ENCODE data around the gene FGGY. TPM values are rescaled to one million over a fixed set of nuclear protein-coding genes. Genes with fewer than 3 reads are reported as not detected.

The FGGY gene
- total and polyA plus RNA-seq, 5 experiments from 2014 or later: 5.7 to 11.1 (median 6.4) TPM

DNA sequence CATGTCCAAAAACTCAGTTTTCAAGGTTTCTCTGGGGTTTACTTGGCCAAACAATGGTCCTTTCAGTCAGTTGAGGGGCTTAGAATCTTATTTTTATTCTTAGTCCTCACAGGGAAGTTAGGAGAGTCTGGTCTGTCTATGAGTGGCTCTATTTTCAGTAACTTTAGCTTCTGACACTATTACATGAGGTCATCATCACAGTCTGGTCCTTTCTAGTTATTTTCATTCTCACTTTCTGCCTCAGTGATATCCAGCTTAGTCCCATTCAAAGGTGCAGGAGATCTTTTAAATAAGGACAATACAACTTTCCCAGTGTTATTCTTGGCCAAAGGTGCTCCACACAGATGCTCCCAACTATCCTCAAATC, 30.0 kb upstream of the FGGY start:
- POLR2A ChIA-PET: no interaction called here
- ATAC-seq (no peak), DNase-seq (no peak)
- Mint-ChIP-seq H3K4me1 (peaks cover 0 to 18% (median 0%) of the 10 kb centered on the region in 4 donors), H3K27me3 (peaks cover 4 to 21% (median 6%) of the 10 kb centered on the region in 5 donors), H3K9me3 (peaks cover 0 to 5% (median 0%) of the 10 kb centered on the region in 9 donors), H3K36me3 (peaks cover 0 to 5% (median 4%) of the 10 kb centered on the region in 3 donors), H3K27ac (peak overlapping the region in 1 of 10 donors; percentile 0), H3K4me3 (no peak overlapping the region)

DNA sequence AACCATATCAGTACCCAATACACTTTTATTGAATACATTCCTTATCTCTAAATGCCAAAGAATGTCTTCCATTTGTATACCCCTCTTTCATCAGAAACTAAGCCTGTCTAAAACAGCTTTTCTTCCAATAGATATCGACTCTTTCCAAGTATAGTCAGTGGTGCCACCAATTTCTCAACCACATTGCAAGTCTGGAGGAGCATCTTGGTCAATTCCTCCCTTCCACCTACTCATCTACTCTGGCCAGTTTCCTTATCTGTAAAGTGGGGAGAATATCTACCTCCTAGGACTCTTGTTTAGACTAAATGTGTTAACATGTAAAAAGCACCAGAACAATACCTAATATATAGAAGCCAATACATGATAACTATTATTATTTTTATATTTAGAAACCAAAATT, 28.5 kb upstream of the FGGY start:
- Mint-ChIP-seq H3K27ac (peak overlapping the region in 1 of 10 donors; percentile 9), H3K9me3 (peaks cover 0 to 5% (median 0%) of the 10 kb centered on the region in 9 donors), H3K4me3 (no peak overlapping the region), H3K36me3 (peaks cover 0 to 5% (median 4%) of the 10 kb centered on the region in 3 donors), H3K27me3 (peaks cover 4 to 21% (median 6%) of the 10 kb centered on the region in 5 donors), H3K4me1 (peaks cover 0 to 27% (median 0%) of the 10 kb centered on the region in 4 donors)
- POLR2A ChIA-PET: no interaction called here
- DNase-seq (no peak), ATAC-seq (no peak)

DNA sequence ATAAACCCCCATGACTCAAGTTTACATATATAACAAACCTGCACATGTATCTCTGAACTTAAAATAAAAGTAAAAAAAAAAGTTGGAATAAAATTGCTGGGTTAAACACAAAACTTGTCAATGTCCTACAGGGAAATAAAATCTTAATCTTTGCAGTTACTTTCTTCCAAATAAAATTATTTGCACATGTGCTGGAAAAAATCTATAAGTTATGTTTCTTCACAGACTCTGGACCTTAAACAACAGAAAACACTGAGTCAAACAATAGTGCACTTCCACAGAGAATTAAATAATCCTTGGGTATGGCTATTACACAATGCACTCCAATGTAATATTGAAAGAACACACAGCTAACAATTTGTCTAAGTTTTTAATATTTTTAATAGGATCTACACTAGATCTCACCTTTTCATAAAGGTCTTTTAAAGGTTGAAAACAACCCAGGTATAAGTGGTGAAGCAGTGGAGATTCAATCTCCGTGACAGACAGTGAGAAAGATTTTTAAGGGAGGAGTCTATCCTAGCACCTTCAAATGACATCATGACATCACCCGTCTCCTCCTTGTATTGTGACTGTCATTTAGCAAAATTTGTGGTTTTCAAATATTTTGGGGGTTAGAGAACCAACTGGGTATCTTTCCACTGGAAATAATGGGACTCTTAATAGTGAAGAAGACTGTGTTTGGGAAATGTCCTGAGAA, 25.2 kb upstream of the FGGY start:
- ATAC-seq: no peak
- POLR2A ChIA-PET: no interaction called here
- H3K27ac Mint-ChIP-seq: no peak overlapping the region
- no peak for DNase-seq
- H3K36me3 Mint-ChIP-seq: peaks cover 0 to 5% (median 4%) of the 10 kb centered on the region in 3 donors
- peaks cover 4 to 28% (median 6%) of the 10 kb centered on the region in 5 donors for H3K27me3 Mint-ChIP-seq
- H3K4me1 Mint-ChIP-seq: peaks cover 0 to 20% (median 0%) of the 10 kb centered on the region in 4 donors
- H3K4me3 Mint-ChIP-seq: no peak overlapping the region
- H3K9me3 Mint-ChIP-seq: peaks cover 0 to 5% (median 0%) of the 10 kb centered on the region in 9 donors

DNA sequence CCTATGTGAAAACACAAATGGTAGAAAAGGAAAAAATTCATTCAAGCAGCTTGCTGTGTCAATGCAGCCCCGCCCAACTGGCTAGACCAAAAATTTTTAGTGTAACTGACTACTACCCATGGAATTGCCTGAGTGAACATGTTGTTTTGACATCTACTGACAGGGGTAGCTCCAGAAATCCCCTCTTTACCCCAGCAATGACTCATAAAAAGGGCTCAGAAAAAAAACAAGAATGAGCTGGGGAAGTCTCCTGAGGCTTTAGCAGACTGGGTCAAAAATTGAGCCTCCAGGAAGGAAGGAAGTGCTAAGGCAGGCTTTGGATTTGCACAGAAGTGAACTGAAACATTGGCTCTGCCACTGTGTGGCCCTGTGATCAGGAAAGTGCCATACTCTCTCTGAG, 24.4 kb upstream of the FGGY start:
- Mint-ChIP-seq H3K36me3 (peaks cover 0 to 5% (median 4%) of the 10 kb centered on the region in 3 donors), H3K9me3 (peaks cover 0 to 5% (median 0%) of the 10 kb centered on the region in 9 donors), H3K4me1 (peaks cover 0 to 15% (median 0%) of the 10 kb centered on the region in 4 donors), H3K27ac (no peak overlapping the region), H3K4me3 (no peak overlapping the region), H3K27me3 (peaks cover 4 to 28% (median 6%) of the 10 kb centered on the region in 5 donors)
- ATAC-seq (peak in 1 of 2 donors; percentile 58), DNase-seq (no peak)
- POLR2A ChIA-PET: no interaction called here

DNA sequence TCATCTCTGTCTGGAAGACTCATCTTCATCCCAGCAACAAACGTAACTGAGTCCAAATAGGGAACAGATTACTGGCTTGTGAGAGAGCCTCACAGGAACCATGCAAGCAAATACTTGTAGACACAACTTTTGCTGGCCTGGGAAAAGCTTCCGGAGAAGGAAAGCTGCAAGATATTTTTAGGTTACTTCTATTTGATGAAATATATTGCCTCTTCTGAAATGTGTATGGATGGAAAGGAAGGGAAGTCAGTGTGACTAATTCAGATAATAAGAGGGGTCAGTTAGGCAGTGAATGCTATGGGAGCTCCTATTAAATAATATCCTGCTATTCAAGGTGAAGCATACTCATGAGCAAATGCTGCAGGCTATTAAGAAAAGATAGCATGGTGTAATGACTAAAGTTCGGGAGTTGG, 20.4 kb upstream of the FGGY start:
- H3K9me3 Mint-ChIP-seq: no peaks in the 10 kb centered on the region
- H3K27ac Mint-ChIP-seq: no peak overlapping the region
- DNase-seq (no peak), ATAC-seq (no peak)
- peaks cover 0 to 10% (median 0%) of the 10 kb centered on the region in 4 donors for H3K4me1 Mint-ChIP-seq
- H3K4me3 Mint-ChIP-seq: no peak overlapping the region
- POLR2A ChIA-PET: no interaction called here
- no peaks in the 10 kb centered on the region for H3K36me3 Mint-ChIP-seq
- H3K27me3 Mint-ChIP-seq: peaks cover 0 to 17% (median 1%) of the 10 kb centered on the region in 5 donors

DNA sequence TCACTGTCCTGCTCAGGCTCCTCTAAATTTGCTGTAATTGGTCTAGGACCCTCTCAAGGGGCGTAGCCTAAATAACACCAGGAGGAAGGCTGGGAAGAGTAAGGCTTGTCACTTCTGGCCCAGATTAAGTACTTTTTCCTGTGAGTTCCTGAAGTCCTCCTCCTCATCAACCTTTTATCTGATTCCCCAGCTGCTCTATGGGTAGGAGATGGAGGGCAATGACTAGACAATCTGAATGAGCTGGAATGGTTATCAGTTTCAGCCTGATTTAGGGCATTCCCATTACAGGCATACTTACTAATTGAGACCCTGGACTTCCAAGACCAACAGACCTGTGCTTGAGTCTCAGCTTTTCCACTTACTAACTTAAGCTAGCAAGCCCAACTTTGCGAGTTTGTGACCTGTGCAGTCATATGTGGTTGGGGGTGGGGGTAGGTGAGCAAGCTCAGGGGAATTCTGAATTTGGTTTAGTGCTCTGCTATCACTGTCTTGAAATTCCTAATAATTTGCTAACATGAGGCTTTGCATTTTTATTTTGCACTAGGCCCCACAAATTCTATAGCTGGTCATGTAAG, 18.0 kb upstream of the FGGY start:
- H3K36me3 Mint-ChIP-seq: no peaks in the 10 kb centered on the region
- peak overlapping the region in 1 of 10 donors; percentile 0 for H3K27ac Mint-ChIP-seq
- POLR2A ChIA-PET: interaction anchor here (0.8 kb wide), 1 partner anchor 12 kb away, joined by 3 read pairs; no protein-coding TSS in a partner anchor
- DNase-seq (no peak), ATAC-seq (no peak)
- H3K9me3 Mint-ChIP-seq: peaks cover 0 to 2% (median 0%) of the 10 kb centered on the region in 9 donors
- H3K4me3 Mint-ChIP-seq: no peak overlapping the region
- H3K4me1 Mint-ChIP-seq: no peaks in the 10 kb centered on the region
- H3K27me3 Mint-ChIP-seq: peaks cover 0 to 29% (median 2%) of the 10 kb centered on the region in 5 donors

DNA sequence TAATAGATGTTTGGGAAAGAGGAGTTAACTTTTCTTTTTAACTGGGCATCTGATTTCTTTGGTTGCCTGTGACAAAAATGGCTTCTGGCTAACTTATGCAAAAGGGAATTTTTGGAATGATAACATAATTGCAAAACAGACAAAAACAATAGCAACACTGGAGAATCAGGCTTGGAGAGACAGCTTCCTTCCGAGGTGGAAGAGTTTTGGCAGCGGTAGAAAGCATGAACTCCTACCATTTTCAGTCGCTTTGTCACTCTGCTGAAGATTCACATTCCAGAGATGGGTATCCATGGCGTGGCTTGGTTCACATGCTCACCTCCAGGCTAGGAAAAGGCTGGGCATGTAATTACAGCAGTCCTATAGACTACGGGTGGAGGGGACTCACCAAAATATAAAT, 17.2 kb upstream of the FGGY start:
- H3K9me3 Mint-ChIP-seq: peaks cover 0 to 5% (median 0%) of the 10 kb centered on the region in 9 donors
- no peak overlapping the region for H3K27ac Mint-ChIP-seq
- DNase-seq: no peak
- no peak for ATAC-seq
- H3K36me3 Mint-ChIP-seq: no peaks in the 10 kb centered on the region
- H3K27me3 Mint-ChIP-seq: peaks cover 0 to 35% (median 4%) of the 10 kb centered on the region in 5 donors
- no peak overlapping the region for H3K4me3 Mint-ChIP-seq
- POLR2A ChIA-PET: no interaction called here
- H3K4me1 Mint-ChIP-seq: no peaks in the 10 kb centered on the region

DNA sequence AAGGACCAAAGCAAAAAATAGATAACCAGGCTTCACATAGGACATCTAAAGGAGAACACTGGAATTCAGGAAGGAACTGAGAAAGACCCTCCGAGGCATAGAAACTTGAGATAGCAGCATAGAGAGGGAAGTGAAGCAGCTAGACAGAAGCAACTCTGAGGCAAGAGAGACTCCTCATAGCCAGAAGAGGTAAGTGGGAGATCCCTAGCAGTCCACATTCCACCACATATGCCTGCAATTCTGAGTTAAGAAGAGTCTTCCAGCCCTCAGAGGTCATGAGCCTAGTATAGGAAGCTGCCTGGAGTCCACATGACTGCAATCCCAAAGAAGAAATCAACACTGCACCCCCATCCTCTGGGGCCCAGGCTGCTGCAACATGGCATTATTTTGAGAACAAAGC, 13.9 kb upstream of the FGGY start:
- no peak for DNase-seq
- no peak for ATAC-seq
- Mint-ChIP-seq H3K27ac (no peak overlapping the region), H3K27me3 (peaks cover 0 to 18% (median 2%) of the 10 kb centered on the region in 5 donors), H3K9me3 (peaks cover 0 to 5% (median 0%) of the 10 kb centered on the region in 9 donors), H3K36me3 (no peaks in the 10 kb centered on the region), H3K4me3 (no peak overlapping the region), H3K4me1 (no peaks in the 10 kb centered on the region)
- POLR2A ChIA-PET: no interaction called here

DNA sequence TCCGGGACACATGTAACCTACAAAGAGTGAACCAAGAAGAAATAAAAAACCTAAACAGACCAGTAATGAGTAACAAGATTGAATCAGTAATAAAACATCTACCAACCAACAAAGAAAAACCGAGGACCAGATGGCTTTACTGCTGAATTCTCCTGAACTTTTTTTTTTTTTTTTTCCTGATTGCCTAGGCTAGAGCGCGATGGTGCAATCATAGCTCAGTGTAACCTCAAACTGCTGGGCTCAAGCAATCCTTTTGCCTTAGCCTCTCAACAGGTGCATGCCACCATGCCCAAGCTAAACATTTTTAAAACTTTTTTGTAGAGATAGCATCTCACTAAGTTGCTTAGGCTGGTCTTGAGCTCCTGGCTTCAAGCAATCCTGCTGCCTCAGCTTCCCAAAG, 11.2 kb upstream of the FGGY start:
- no peak overlapping the region for H3K27ac Mint-ChIP-seq
- POLR2A ChIA-PET: no interaction called here
- no peak for ATAC-seq
- peaks cover 0 to 5% (median 0%) of the 10 kb centered on the region in 9 donors for H3K9me3 Mint-ChIP-seq
- H3K36me3 Mint-ChIP-seq: no peaks in the 10 kb centered on the region
- DNase-seq: no peak
- H3K4me1 Mint-ChIP-seq: peaks cover 0 to 4% (median 0%) of the 10 kb centered on the region in 4 donors
- peaks cover 0 to 18% (median 2%) of the 10 kb centered on the region in 5 donors for H3K27me3 Mint-ChIP-seq
- H3K4me3 Mint-ChIP-seq: no peak overlapping the region

DNA sequence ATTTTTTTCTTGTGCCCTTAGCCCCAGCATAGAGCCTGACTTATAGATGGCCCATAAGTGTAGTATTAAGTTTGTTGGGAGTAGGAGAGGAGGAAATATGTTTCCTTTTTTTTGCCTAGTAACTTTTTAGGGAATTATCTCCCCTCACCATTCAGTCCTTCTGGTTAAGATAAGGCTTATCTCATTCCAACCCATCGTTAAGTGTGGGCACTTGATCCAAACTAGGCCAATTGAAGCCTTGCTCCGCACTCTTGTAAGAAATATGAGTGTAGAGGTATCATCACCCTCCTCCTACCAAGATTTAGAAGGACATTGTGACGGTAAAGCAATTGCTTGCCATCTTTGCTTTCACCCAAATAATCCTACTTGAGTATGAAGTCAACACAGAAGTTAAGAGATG, 8.8 kb upstream of the FGGY start:
- POLR2A ChIA-PET: no interaction called here
- DNase-seq (no peak), ATAC-seq (no peak)
- Mint-ChIP-seq H3K27ac (no peak overlapping the region), H3K27me3 (peaks cover 0 to 14% (median 2%) of the 10 kb centered on the region in 5 donors), H3K4me3 (no peak overlapping the region), H3K36me3 (no peaks in the 10 kb centered on the region), H3K4me1 (peaks cover 0 to 25% (median under 1%) of the 10 kb centered on the region in 4 donors), H3K9me3 (peaks cover 0 to 5% (median 0%) of the 10 kb centered on the region in 9 donors)

DNA sequence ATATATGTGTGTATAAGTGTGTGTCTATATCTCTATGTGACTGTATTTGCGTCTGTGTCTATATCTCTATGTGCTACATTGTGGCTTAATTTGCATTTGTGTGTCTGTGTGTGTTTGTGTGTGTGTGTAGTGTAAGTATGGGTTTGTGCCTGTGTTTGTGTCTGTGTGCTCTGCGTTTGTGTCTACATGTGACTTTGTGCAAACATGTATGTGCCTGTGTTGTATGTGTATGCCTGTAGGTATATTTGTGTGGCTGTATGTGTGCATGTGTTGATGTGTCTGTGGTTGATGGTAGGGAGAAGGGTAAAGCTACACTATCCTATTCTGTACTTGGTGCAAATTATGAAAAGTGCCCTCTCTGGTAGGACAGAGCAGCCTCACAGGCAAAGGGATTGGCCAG, 7.3 kb upstream of the FGGY start:
- DNase-seq (no peak), ATAC-seq (no peak)
- Mint-ChIP-seq H3K27me3 (no peaks in the 10 kb centered on the region), H3K9me3 (no peaks in the 10 kb centered on the region), H3K4me3 (no peak overlapping the region), H3K27ac (no peak overlapping the region), H3K4me1 (peaks cover 0 to 34% (median under 1%) of the 10 kb centered on the region in 4 donors), H3K36me3 (no peaks in the 10 kb centered on the region)
- POLR2A ChIA-PET: interaction anchor here (0.6 kb wide), 1 partner anchor 12 kb away, joined by 3 read pairs; no protein-coding TSS in a partner anchor

DNA sequence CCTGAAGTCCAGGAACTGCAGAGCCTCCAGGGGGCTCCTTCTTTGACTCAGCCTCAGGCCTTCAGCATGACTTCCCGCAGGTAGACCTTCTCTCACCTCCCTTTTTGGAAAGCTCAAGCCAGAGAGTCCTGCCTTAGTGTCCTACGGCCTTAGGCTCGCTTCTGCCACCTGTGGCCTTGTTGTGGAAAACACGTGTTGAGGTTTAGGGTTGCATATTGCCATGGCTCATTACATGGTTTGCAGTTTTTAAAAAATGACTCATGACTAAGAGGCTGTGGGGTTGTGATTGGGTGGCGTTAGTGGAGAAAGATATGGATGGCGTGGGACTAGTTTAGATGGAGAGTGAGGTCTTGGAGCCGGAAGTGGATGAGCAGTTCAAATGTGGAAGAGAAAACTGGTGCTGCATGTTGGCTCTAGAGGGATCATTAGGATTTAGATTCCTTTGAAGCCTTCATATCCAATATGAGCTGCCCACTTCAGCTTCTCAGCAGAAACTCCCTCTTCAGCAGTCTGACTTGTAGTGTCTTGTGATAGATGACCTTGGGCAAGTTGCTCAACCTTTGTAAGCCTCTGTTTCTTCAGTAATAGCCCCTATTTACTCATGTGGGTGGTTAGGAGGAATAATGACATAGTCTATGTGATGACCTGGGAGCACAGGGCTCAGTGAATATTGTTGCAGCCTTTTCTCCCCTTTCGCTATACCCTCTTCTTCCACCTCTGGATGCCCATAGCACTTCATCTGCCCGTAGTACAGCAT, 6.5 kb upstream of the FGGY start:
- no peaks in the 10 kb centered on the region for H3K27me3 Mint-ChIP-seq
- peak in 1 of 2 donors; percentile 32 for ATAC-seq
- no peak overlapping the region for H3K27ac Mint-ChIP-seq
- no peak overlapping the region for H3K4me3 Mint-ChIP-seq
- DNase-seq: no peak
- no peaks in the 10 kb centered on the region for H3K36me3 Mint-ChIP-seq
- H3K4me1 Mint-ChIP-seq: peaks cover 0 to 37% (median under 1%) of the 10 kb centered on the region in 4 donors
- POLR2A ChIA-PET: interaction anchor here (0.6 kb wide), 1 partner anchor 12 kb away, joined by 3 read pairs; no protein-coding TSS in a partner anchor
- no peaks in the 10 kb centered on the region for H3K9me3 Mint-ChIP-seq

All from naive thymus-derived CD8-positive, alpha-beta T cell (primary cell).